ENCODE results near the gene RPAP3.

GRCh38 chr12:47722941-47723631, 17.3 kb upstream of the RPAP3 start:
- TF ChIP-seq, protein P1, sequence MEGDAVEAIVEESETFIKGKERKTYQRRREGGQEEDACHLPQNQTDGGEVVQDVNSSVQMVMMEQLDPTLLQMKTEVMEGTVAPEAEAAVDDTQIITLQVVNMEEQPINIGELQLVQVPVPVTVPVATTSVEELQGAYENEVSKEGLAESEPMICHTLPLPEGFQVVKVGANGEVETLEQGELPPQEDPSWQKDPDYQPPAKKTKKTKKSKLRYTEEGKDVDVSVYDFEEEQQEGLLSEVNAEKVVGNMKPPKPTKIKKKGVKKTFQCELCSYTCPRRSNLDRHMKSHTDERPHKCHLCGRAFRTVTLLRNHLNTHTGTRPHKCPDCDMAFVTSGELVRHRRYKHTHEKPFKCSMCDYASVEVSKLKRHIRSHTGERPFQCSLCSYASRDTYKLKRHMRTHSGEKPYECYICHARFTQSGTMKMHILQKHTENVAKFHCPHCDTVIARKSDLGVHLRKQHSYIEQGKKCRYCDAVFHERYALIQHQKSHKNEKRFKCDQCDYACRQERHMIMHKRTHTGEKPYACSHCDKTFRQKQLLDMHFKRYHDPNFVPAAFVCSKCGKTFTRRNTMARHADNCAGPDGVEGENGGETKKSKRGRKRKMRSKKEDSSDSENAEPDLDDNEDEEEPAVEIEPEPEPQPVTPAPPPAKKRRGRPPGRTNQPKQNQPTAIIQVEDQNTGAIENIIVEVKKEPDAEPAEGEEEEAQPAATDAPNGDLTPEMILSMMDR (IDR thresholded peaks at IDR 0.05; ENCODE audit: borderline replicate concordance, extremely low read depth, low read length, poor library complexity, severe bottlenecking): no peak
- TF ChIP-seq EZH2 (IDR thresholded peaks at IDR 0.05; ENCODE audit: borderline replicate concordance, low read depth, low read length, severe bottlenecking): no peak
